DMS 273 (cell line): ENCODE data around the gene KIF21B.
"Not testable (repeated sequence)": the region's sequence is repeated elsewhere in the genome, so short reads cannot be mapped to it uniquely, and the experiment has no call there.

Experiments used
- DNase-seq: peaks from one replicate; lab custom pipeline; 2025; ENCODE audit not compliant: unreplicated experiment; lab: John Stamatoyannopoulos, UW

The KIF21B gene

GRCh38 chr1:200947059-200947566 is 76.4 kb downstream of the KIF21B start:
- no peak for DNase-seq

GRCh38 chr1:200945111-200945510 is 78.4 kb downstream of the KIF21B start:
- no peak for DNase-seq

- no peak for DNase-seq
These were observed 84.6 kb downstream of the KIF21B start for GRCh38 chr1:200938955-200939354.

DNA sequence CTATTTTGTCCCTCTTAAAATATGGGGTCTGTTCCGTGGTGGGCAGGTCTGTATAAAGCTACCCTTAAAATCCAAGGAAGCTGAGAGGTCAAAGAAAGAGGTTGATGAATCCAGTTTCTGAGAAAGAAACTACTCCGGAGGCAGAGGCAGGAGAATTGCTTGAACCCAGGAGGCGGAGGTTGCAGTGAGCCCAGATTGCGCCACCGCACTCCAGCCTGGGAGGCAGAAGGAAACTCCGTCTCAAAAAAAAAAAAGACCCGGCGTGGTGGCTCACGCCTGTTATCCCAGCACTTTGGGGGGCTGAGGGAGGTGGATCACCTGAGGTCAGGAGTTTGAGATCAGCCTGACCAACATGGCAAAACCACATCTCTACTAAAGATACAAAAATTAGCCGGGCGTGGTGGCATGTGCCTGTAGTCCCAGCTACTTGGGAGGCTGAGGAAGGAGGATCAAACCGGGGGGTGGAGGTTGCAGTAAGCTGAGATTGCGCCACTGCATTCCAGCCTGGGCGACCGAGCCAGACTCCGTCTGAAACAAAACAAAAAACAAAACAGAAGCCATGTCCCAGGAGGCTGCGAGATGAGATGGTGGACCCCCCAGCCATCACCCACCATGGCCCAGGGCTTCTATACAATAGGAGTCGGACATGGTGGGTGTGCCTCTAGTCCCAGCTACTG is 88.1 kb downstream of the KIF21B start:
- not testable (repeated sequence) for DNase-seq

DNA sequence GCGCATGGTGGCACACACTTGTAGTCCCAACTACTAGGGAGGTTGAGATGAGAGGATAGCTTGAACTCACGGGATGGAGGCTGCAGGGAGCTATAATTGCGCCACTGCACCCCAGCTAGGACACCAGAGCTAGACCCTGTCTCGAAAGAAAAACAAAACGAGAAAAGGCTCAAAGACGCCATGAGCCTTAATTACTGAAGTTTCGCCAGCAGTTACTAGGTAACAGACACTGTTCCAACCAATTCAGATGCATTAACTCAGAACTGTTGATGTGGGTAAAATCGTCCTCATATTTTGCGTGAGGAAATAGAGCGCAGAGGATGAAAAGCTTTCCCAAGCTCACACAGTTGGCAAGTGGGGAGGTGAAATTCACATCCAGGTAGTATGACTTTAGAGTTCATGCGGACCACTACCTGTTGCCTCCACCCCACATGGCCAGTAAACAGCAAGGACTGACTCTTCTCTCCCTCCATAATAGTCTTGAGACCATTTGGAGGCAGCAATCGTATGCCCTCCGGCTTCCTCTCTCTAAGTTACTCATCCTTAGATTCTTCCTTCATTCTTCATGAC is 88.8 kb downstream of the KIF21B start:
- no peak for DNase-seq

- no peak for DNase-seq
These were observed 91.7 kb downstream of the KIF21B start for GRCh38 chr1:200931776-200932175.

DNA sequence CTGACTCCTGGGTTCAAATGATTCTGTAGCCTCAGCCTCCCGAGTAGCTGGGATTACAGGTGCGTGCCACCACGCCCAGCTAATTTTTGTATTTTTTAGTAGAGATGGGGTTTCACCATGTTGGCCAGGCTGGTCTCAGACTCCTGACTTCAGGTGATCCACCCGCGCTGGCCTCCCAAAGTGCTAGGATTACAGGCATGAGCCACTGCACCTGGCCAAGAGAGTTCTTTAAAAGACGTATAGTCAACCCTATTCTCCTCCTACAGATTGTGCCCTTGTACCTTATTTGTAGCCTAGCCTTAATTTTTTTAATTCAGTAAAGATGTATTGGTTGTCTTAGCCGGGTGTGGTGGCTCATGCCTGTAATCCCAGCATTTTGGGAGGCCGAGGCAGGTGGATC is 93.2 kb downstream of the KIF21B start:
- DNase-seq = not testable (repeated sequence)

DNA sequence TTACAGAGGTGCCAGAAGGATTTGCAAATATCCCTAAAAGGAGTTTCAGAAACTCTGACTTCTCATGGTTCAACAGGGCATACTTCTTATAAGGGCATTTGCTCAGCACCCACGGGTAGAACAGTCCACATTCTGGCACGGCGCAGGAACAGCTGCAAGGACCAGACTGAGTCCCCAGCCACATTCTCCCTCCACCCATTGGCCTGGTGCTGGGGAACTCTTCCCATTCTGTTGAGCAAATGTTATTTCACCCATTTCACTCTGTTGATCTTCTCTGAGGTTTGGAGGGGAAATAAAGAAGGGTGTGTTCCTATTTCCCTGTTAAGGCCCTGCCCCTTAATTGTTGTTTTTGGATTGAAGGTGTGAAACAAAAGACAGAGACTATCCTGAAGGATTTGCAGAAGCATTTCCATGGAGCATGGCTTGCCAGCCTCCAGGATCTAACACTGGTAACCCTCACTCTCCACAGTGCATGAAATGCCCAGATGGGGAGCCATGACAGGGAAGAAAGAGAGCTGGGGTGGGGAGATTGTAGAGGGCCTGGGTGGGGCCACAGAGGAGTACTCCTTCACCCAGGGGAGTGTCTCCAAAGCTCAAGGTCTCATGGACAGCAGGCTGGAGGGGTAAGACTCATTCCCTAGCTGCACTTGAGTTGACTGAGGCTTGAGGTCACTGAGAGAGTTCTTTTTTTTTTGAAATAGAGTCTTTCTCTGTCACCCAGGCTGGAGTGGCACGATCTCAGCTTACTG is 93.8 kb downstream of the KIF21B start:
- DNase-seq = no peak

DNA sequence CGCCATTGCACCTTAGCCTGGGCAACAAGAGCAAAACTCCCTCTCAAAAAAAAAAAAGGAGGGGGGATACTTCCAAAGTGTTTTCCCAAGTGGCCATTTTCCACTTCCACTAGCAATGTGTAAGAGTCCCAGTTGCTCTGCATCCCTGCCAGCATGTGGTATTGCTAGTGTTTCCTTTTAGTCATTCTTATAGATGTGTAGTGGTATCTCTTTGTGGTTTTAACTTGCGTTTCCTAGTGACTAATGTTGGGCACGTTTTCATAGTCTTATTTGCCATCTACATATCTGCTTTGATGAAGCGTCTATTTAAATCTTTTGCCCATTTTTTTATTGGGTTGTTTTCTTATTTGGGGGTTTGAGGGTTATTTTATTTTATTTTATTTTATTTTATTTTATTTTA is 97.7 kb downstream of the KIF21B start:
- no peak for DNase-seq

- no peak for DNase-seq
These were observed 99.9 kb downstream of the KIF21B start for GRCh38 chr1:200923601-200924000.

DNA sequence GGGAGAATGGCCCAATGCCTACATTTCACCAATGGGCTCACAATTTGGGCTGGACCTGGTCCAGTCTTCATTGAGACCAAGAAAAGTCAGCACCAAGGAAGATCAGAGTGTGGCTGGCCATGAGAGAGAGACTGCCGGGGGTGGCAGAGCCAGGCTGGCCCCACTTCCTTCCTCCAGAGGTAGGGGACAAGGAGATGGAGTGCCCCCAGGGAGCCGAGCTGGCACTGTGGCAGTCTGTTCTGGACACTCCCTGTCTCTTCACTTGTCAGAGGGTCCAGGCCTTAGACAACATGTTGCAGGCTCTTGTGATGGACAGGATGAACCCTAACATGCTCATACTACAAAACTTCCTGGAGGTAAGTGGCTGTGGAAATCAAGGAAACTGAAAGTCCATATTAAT is 101.1 kb downstream of the KIF21B start:
- DNase-seq = no peak

GRCh38 chr1:200921571-200922110 is 101.9 kb downstream of the KIF21B start:
- no peak for DNase-seq
